Hematopoietic multipotent progenitor cell treated with erythropoietin and hydrocortisone succinate and interleukin-3 and kit ligand, for 8 days (in vitro differentiated cells): ENCODE results near the gene VWA8.
"Not testable (repeated sequence)": the region's sequence is repeated elsewhere in the genome, so short reads cannot be mapped to it uniquely, and the experiment has no call there.

Experiments
- DNase-seq: peaks from one replicate; pipeline ENCODE4 v3.0.0-alpha.2; 2015

VWA8 gene

GRCh38 chr13:41639237-41639904 lies 321.5 kb downstream of the VWA8 start:
- no peak for DNase-seq

GRCh38 chr13:41637586-41637985 lies 323.3 kb downstream of the VWA8 start:
- no peak for DNase-seq

DNA sequence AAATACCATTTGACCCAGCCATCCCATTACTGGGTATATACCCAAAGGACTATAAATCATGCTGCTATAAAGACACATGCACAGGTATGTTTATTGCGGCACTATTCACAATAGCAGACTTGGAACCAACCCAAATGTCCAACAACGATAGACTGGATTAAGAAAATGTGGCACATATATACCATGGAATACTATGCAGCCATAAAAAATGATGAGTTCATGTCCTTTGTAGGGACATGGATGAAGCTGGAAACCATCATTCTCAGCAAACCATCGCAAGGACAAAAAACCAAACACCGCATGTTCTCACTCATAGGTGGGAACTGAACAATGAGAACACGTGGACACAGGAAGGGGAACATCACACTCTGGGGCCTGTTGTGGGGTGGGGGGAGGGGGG lies 323.9 kb downstream of the VWA8 start:
- not testable (repeated sequence) for DNase-seq

- not testable (repeated sequence) for DNase-seq
Observed at GRCh38 chr13:41636590-41636989, 324.3 kb downstream of the VWA8 start.

DNA sequence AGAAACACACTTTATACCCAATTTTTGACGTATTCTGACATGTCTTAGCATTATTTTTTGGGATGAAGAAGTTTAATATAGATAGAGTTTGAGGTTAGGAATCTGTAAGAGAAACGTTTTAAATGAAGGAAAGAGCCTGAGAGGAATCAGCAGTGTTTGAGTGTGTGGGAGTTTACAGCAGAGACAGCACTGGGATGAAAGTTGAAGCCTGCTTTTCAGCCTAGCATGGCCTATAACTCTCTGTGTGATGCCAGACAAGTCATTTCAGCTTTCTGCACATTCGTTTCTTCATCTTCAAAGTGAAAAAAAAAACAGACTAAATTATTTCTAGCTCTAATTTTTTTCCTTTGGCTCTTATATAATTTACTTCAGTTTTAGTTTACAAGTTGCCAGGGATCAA lies 326.5 kb downstream of the VWA8 start:
- DNase-seq: no peak

DNA sequence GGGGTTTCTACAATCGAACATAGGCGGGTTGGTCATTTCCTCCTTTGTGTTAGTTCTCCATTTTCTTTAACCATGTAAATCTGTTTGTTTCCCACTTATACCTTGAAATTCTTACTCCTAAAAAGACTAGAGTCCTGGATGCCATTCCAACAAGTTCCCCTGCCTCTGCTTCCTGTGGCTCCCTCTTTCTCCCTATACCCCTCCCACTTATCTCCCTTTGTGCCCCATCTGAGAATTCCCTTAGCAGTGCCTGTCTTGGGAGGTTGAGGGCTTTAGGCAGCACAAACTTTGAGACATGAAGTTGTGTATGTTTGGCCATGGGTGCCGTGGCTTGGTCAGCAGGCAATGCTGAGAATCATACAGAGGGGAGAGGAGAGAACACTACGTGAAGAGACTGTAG lies 327.1 kb downstream of the VWA8 start:
- DNase-seq: no peak

GRCh38 chr13:41631296-41631965 lies 329.5 kb downstream of the VWA8 start:
- no peak for DNase-seq

DNA sequence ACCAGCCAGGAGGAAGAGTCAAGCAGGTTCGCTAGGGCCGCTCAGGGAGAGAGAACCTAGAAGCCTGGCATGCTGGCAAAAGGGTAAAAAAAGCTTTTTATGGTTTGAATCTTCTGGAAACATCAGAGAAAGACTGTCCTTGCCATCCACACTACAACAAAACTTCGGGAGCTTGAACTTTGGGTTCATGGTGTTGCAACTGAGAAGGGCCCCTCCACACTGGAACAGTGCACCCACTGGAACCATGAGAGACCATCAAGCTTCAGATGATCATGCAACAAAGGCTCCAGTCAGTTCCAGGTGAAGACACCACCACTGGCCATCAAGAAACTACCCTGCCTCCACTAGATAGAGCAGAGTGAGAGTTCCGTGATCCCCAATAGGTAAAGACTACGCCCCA lies 333.5 kb downstream of the VWA8 start:
- DNase-seq: no peak

- DNase-seq: no peak
Observed at GRCh38 chr13:41624041-41624440, 336.9 kb downstream of the VWA8 start.

DNA sequence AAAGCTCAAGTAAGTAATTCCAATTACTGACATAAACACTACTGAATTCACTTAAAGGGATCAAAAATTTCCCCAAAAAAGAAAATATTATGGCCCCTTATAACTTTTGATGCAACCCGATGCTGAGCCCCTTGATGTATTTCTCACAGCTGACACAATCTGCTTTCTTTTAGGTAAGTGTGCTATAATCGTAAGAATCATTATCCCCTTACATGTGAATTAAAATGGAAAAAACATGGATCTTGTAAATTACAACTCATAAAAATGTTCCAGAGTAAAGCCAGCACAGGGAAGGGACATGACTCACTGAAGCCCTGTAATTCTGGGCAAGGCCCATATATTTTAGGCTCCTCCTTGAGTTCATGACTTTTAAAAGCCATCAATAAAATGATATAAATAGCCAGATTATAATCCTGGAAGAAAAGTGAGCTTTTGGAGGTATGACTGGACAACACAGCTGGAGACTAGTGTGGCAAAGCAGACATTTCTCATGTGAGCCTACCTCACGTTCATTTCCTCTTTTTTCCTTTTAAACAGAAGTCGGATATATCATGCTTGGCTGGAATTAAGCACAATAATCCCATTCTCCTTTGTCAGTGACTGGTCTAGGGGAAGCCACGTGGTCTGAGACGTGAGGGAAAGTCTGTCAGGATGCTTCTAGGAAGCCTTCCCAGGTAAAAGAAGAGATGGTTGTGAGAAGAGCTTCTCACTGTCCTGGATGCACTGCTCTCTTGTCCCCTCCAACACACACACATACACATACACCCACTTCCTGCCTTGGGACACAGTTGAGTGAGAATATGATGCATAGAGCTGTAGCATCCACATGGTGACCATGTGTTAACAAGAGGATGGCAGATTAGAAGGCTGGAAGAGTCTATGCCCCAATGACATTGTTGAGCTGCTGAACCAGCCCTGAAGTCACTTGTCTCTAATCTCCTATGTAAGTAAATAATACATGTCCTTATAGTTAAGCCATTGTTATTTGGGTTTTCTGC lies 338.2 kb downstream of the VWA8 start:
- DNase-seq: no peak

DNA sequence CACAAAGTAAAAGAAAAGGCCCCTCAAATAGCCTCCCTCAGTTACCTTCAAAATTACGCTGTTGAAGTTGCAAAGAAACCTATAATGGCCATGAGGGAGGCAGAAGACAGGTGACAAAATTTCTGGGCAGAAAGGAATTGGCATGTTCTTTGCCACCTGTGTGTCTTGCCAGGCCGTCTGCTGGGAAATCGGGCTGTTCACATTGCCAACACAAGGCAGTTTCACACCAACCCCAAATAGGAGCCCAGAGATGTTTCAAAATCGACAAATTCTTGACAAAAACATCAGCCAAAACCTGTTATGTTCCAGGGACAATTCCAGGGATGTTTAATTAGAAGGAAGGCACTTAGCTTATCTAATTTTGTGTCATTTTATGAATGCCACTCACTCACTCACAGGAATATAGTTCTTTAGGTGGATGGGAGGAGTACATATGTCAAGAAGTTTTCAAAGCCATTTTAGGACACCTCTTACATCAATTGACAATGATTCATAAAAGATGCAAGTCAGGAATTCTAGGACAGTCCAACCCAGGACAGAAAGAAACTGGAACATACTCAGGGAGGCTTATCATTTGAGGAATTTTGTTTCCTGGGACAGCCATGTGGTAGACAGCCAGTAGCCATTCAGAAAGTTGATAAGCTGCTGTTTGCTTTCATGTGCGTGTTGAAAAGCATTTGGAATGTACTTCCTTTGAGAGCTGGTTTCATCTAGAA lies 339.0 kb downstream of the VWA8 start:
- DNase-seq: no peak

DNA sequence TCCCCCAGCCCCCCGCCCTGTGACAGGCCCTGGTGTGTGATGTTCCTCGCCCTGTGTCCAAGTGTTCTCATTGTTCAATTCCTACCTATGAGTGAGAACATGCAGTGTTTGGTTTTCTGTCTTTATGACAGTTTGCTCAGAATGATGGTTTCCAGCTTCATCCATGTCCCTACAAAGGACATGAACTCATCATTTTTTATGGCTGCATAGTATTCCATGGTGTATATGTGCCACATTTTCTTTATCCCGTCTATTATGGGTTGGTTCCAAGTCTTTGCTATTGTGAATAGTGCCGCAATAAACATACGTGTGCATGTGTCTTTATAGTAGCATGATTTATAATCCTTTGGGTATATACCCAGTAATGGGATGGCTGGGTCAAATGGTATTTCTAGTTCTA lies 343.3 kb downstream of the VWA8 start:
- not testable (repeated sequence) for DNase-seq

- DNase-seq: no peak
Observed at GRCh38 chr13:41616151-41616550, 344.8 kb downstream of the VWA8 start.

DNA sequence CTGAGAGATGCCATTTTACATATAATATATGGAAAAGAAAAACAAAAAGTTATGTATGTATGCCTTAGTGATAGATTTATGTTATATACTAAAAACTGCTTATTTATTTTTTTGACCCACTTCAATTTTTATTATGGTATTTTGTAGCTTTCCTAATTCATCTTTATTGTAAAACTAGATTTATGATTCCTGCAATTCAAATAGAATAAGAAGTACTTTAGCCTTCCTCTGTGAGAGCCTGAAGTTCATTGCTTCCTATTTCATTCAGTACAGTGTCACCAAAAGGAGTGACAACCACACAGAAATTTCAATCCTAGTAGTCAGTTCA lies 345.4 kb downstream of the VWA8 start:
- no peak for DNase-seq

- DNase-seq: no peak
Observed at GRCh38 chr13:41614671-41615527, 346.0 kb downstream of the VWA8 start.

GRCh38 chr13:41613984-41614661 lies 346.8 kb downstream of the VWA8 start:
- no peak for DNase-seq

DNA sequence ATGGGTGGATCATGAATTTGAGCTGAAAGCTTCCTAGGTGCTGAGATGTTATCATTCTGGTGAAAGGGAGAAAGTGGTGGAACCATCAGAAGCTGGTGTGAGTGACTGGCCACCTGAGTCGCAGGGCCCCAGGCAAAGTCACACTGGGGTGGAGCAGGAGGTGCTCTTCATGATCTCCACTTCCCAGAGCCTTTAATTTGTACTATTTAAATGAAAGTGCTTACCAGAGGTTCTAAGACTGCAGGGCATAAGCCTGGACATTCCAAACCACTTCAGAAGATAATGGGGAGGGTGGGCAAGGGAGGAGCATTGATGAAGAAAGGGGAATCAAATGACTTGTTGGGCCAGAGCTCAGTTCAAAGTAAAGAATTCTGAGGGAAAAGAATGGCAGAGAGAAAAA lies 347.4 kb downstream of the VWA8 start:
- no peak for DNase-seq

GRCh38 chr13:41611385-41611784 lies 349.5 kb downstream of the VWA8 start:
- no peak for DNase-seq

GRCh38 chr13:41610404-41610803 lies 350.5 kb downstream of the VWA8 start:
- DNase-seq: no peak

- no peak for DNase-seq
Observed at GRCh38 chr13:41609828-41610227, 351.1 kb downstream of the VWA8 start.

DNA sequence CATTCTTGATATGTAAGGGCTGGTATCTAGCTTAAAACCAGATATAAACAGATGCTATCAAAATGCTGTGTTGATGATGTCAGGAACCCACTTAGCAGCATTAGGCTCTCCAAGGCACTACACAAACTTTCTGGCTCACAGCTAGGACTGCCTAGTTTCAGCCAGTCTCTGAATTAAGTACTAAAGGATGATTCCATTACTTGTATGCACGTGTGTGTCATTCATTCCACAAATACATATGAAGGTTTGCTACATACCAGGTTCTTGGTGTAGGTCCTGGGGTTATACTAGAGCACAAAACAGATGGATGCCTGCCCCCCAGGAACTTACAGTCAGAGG lies 352.1 kb downstream of the VWA8 start:
- no peak for DNase-seq
